Activated CD8-positive, alpha-beta T cell treated with anti-CD3 and anti-CD28 coated beads for 36 hours (primary cell): ENCODE results near the gene GATD1. TPM values are rescaled to one million over a fixed set of nuclear protein-coding genes. Genes with fewer than 3 reads are reported as not detected.

Experiments
- ATAC-seq: fragments of 200-7000 bp; cut with Tn5 transposase; one replicate; pipeline ENCODE4 v1.10.0; 2021; ENCODE audit warnings: mild to moderate bottlenecking, moderate library complexity
- CTCF ChIA-PET: fragments of 350-600 bp; sonication (Branson Sonifier 250); formaldehyde crosslinking; loops from one replicate; lab custom pipeline; 2021; ENCODE audit warnings: antibody characterized with exemption; lab: Charles Lee
- POLR2A ChIA-PET: fragments of 350-600 bp; sonication (Branson Sonifier 250); formaldehyde crosslinking; loops from one replicate; lab custom pipeline; 2021; ENCODE audit warnings: antibody characterized with exemption; lab: Charles Lee
- DNase-seq: peaks from one replicate; pipeline ENCODE4 v3.0.0-alpha.2; 2020
- H3K27ac Mint-ChIP-seq: one replicate; pipeline ENCODE4 v1.8.0; 2021; ENCODE audit warnings: mild to moderate bottlenecking, mixed read lengths
- H3K27me3 Mint-ChIP-seq: one replicate; pipeline ENCODE4 v1.8.0; 2021; ENCODE audit warnings: mixed read lengths
- H3K36me3 Mint-ChIP-seq: one replicate; pipeline ENCODE4 v1.8.0; 2021; ENCODE audit warnings: low read depth, mixed read lengths
- H3K4me1 Mint-ChIP-seq: one replicate; pipeline ENCODE4 v1.8.0; 2021; ENCODE audit warnings: low read depth, mixed read lengths
- H3K4me3 Mint-ChIP-seq: one replicate; pipeline ENCODE4 v1.8.0; 2021; ENCODE audit warnings: mild to moderate bottlenecking, moderate library complexity, mixed read lengths
- H3K9me3 Mint-ChIP-seq: one replicate; pipeline ENCODE4 v1.8.0; 2021; ENCODE audit warnings: mixed read lengths
- CTCF ChIP-seq: fragments of 200-600 bp; IDR thresholded peaks from one replicate; pipeline ENCODE4 v1.8.0; 2022; ENCODE audit warnings: antibody characterized with exemption, mild to moderate bottlenecking
- intact Hi-C: fragments of 100-400 bp; cut with micrococcal nuclease; formaldehyde crosslinking; loops from one replicate; pipeline ENCODE4 v1.10.0; 2022
- total RNA-seq, 2 experiments: library from RNA; stranded (reverse); gene quantifications; one replicate each; pipeline ENCODE4 v1.2.3, GENCODE V29; 2021

The GATD1 gene
- total RNA-seq, 2 experiments from 2014 or later = 45.8 to 48.8 TPM

DNA sequence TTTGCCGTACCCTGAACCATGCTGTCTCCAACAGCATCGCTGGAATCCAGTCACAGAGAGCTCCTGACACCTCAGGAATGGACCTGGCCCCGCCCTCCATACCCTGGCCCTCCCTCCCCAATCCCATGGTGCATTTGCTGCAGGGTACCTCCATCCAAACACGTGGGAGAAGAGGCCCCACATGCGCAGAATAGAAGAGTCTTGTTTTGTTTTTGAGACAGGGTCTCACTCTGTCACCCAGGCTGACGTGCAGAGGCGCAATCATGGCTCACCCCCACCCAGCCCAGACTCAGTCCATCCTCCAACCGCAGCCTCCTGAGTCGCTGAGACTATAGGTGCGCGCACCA, 39.1 kb upstream of the GATD1 start:
- H3K4me1 Mint-ChIP-seq = peaks cover 23% of the 10 kb centered on the region
- CTCF ChIA-PET = no interaction called here
- no peaks in the 10 kb centered on the region for H3K9me3 Mint-ChIP-seq
- DNase-seq (no peak), ATAC-seq (no peak)
- intact Hi-C loops = no loop called here
- POLR2A ChIA-PET = interaction anchor here (0.8 to 15.6 kb wide), 2 partner anchors 13 to 18 kb away, joined by 3 to 273 read pairs; partner anchors contain the start of genes CD151, CRACR2B, POLR2L and TSPAN4
- peaks cover 25% of the 10 kb centered on the region for H3K36me3 Mint-ChIP-seq
- no peak for TF ChIP-seq CTCF
- H3K4me3 Mint-ChIP-seq = no peak overlapping the region
- no peak overlapping the region for H3K27ac Mint-ChIP-seq
- H3K27me3 Mint-ChIP-seq = no peaks in the 10 kb centered on the region

DNA sequence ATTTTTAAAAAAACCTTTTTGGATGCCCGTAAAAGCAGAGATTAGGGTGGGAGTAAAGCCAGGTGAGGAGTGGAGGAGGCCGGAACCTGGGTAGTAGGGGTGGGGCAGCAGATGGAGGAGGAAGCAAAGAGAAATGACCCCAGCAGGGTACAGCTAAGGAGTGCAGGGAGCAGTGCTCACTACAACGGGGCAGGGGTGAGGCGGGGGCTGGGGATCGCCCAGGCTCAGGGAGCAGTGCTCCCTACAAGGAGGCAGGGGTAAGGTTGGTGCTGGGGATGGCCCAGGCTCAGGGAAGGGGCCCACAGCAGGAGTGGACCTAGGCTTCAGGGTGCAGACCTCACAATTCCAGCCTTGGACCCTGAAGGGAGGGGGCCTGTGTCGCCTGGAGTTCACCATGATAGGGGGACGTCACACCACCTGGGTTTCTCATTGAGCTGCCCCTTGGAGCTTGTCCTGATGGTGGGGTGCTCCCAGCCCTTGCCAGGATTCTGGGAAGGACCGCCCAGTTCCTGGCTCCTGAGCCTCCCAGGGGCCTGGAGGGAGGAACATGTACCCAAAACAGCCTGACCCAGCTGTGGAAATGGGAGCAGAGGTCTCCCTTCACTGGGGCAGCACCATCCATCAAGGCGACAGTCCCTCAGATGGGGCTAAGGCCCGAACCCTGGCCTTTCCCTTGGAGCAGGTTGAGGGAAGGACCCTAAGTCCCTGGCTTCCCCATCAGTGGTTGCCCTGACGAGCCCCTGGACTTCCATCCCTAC, 38.6 kb upstream of the GATD1 start:
- Mint-ChIP-seq H3K36me3 (peaks cover 31% of the 10 kb centered on the region), H3K27me3 (no peaks in the 10 kb centered on the region), H3K9me3 (no peaks in the 10 kb centered on the region), H3K4me3 (no peak overlapping the region), H3K4me1 (peaks cover 24% of the 10 kb centered on the region), H3K27ac (no peak overlapping the region)
- DNase-seq (no peak), ATAC-seq (no peak)
- POLR2A ChIA-PET = interaction anchor here (0.8 to 15.6 kb wide), 4 partner anchors 12 to 19 kb away, joined by 3 to 273 read pairs (median 4); partner anchors contain the start of genes CD151, CRACR2B, POLR2L and TSPAN4
- intact Hi-C loops = no loop called here
- TF ChIP-seq CTCF = no peak
- CTCF ChIA-PET = no interaction called here

DNA sequence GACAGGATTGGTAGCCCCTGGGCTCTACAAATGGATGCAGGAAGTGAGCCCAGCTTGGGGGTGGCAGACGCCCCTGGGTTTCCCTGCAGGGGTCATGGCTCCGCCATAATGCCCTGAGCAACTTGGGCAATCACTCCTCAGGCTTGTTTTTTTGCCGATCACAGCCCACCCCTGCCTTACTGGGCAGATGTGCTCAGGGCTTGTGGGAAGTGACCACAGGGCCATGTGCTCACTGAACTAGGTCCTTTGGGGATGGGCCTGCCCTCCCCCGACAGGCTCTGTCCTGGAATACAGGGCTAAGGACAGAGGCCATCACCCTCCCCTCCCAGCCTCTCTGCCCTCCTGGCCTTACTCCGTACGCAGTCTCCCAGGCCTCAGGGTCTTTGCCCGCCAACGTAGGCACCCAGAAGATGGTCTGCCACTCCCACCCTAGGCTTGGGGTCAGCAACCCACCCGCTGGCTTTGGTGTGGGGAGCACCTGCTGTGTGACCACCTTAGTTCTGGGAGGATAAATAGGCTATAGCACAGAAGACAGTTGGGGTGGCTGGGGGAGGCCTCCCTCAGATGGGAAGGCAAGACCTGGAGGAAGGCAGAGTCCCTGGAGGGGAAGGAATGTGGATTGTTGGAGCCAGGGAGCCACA, 36.3 kb upstream of the GATD1 start:
- ATAC-seq = no peak
- DNase-seq = no peak
- Mint-ChIP-seq H3K4me1 (peaks cover 23% of the 10 kb centered on the region), H3K36me3 (peaks cover 41% of the 10 kb centered on the region), H3K27ac (peak overlapping the region; percentile 70), H3K4me3 (no peak overlapping the region), H3K27me3 (no peaks in the 10 kb centered on the region), H3K9me3 (no peaks in the 10 kb centered on the region)
- ChIA-PET CTCF (no interaction called here), POLR2A (interaction anchor here (1.0 to 15.6 kb wide), 7 partner anchors 8 to 66 kb away, joined by 3 to 273 read pairs (median 4); partner anchors contain the start of genes CD151, CEND1, CRACR2B and GATD1)
- no peak for TF ChIP-seq CTCF
- intact Hi-C loops = no loop called here

DNA sequence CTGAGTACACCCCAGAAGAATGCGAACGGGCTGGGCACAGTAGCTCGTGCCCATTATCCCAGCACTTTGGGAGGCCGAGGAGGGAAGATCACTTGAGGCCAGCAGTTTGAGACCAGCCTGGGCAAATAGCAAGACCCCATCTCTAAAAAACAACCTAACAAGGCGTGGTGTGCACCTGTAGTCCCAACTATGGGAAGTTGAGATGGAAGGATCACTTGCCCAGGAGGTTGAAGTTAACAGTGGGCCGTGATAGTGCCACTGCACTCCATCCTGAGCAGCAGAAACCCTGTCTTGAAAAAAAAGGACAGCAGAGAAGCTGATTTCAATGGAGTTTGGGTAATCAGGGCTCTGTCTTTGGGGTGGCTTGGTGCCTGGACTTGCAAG, 35.8 kb upstream of the GATD1 start:
- DNase-seq (no peak), ATAC-seq (no peak)
- no peaks in the 10 kb centered on the region for H3K27me3 Mint-ChIP-seq
- peak overlapping the region; percentile 87 for H3K4me3 Mint-ChIP-seq
- no peaks in the 10 kb centered on the region for H3K9me3 Mint-ChIP-seq
- ChIA-PET CTCF (no interaction called here), POLR2A (interaction anchor here (0.8 to 15.6 kb wide), 8 partner anchors 9 to 66 kb away, joined by 3 to 273 read pairs (median 6); partner anchors contain the start of genes CD151, CEND1, CRACR2B and GATD1)
- peaks cover 25% of the 10 kb centered on the region for H3K4me1 Mint-ChIP-seq
- intact Hi-C loops = no loop called here
- peak overlapping the region; percentile 87 for H3K27ac Mint-ChIP-seq
- H3K36me3 Mint-ChIP-seq = peaks cover 41% of the 10 kb centered on the region
- TF ChIP-seq CTCF = no peak

DNA sequence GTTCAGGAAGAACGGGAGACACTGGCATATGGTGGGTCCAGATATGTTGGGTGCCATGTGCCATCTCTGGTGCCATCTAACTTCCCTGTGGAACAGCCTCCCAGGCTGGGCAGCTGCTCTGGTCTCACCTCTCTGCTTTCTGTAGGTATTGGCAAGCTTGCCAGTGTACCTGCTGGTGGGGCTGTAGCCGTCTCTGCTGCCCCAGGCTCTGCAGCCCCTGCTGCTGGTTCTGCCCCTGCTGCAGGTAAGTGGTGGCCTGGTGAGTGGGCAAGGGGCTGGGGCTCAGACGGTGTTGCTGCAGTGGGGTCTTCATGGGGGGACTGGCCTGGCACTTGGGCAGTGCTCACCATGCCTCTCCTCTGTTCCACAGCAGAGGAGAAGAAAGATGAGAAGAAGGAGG, 35.1 kb upstream of the GATD1 start:
- H3K4me3 Mint-ChIP-seq = peak overlapping the region; percentile 87
- no peaks in the 10 kb centered on the region for H3K27me3 Mint-ChIP-seq
- ChIA-PET CTCF (interaction anchor here (1.2 to 2.0 kb wide), 2 partner anchors 8 to 16 kb away, joined by 3 to 4 read pairs; no protein-coding TSS in a partner anchor), POLR2A (interaction anchor here (0.6 to 15.6 kb wide), 10 partner anchors 7 to 117 kb away, joined by 3 to 273 read pairs (median 6); partner anchors contain the start of genes CD151, CRACR2B, DEAF1 and PIDD1)
- intact Hi-C loops = no loop called here
- H3K36me3 Mint-ChIP-seq = peaks cover 44% of the 10 kb centered on the region
- H3K27ac Mint-ChIP-seq = peak overlapping the region; percentile 87
- peaks cover 28% of the 10 kb centered on the region for H3K4me1 Mint-ChIP-seq
- no peak for ATAC-seq
- no peaks in the 10 kb centered on the region for H3K9me3 Mint-ChIP-seq
- TF ChIP-seq CTCF = no peak
- DNase-seq = no peak
